Gastroesophageal sphincter (tissue), 3 donors: Measurements from ENCODE around the gene ARSH.

Source experiments
- POLR2A ChIP-seq, 2 donors: fragments of 450-650 bp; IDR thresholded peaks; one replicate each; pipeline ENCODE4 v1.6.1; 2017; ENCODE audit warnings: antibody characterized with exemption in 2 of 2, mild to moderate bottlenecking in 2 of 2, moderate library complexity in 1 of 2
- POLR2AphosphoS5 ChIP-seq: sonication (generic); formaldehyde crosslinking; IDR thresholded peaks from one replicate; pipeline ENCODE4 v1.6.1; 2017; ENCODE audit warnings: antibody characterized with exemption
- TF ChIP-seq, protein P1 (sequence below), 4 experiments: fragments of 200-600 bp in 2 of 4; fragments of 450-650 bp in 2 of 4; sonication (generic) in 1 of 4; IDR thresholded peaks; one replicate each; pipeline ENCODE4 v1.5.1; 2017 to 2019; ENCODE audit warnings: antibody characterized with exemption in 4 of 4, mild to moderate bottlenecking in 2 of 4, moderate library complexity in 2 of 4

DNA sequence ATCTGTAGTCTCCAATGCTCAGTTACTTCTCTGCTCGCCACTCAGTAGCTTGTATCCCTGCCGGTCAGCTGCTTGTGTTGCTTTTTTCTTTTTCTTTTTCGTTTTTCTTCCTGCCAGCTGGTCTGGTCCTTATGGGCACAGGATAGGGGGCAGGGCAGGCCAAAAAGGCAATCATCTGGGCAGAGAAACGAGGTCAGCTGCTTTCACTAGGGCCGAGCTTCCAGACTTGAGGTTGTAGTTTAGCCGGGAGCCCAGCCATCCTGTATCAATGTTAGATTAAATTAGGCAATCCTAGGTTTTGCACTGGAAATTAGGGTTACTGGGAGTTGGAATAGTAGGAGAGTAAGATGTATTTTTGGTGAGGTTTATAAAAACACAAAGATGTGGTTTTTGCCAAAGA is 38.3 kb downstream of the ARSH start:
- TF ChIP-seq, protein P1, sequence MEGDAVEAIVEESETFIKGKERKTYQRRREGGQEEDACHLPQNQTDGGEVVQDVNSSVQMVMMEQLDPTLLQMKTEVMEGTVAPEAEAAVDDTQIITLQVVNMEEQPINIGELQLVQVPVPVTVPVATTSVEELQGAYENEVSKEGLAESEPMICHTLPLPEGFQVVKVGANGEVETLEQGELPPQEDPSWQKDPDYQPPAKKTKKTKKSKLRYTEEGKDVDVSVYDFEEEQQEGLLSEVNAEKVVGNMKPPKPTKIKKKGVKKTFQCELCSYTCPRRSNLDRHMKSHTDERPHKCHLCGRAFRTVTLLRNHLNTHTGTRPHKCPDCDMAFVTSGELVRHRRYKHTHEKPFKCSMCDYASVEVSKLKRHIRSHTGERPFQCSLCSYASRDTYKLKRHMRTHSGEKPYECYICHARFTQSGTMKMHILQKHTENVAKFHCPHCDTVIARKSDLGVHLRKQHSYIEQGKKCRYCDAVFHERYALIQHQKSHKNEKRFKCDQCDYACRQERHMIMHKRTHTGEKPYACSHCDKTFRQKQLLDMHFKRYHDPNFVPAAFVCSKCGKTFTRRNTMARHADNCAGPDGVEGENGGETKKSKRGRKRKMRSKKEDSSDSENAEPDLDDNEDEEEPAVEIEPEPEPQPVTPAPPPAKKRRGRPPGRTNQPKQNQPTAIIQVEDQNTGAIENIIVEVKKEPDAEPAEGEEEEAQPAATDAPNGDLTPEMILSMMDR (IDR thresholded peaks at IDR 0.05): no peak
- no peak for TF ChIP-seq POLR2A (IDR thresholded peaks at IDR 0.05)
- TF ChIP-seq POLR2AphosphoS5: no peak
